ENCODE measurements around the gene WDR4.

WDR4 gene

DNA sequence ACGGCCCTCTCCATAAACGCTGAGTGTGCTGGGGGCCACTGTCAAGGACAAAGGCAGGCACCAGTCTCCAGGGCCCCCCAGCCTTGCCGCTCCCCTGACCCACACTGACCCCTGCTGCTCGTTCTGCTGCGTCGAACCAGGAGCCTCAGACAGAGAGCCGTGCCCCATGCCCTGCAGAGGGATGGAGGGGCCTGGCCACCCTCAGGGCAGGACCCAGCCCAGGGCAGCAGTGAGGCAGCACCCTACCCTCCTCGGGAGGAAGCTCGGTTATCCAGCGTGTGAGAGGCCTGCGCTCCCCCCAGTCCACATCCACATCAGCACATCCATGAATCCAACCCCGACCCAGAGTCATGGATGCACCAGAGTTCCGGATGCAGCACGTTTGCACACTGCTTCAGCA lies 15.1 kb downstream of the WDR4 start:
- DNase-seq (ENCODE audit: extremely low read depth, low read depth): no peak
- TF ChIP-seq, protein P1, sequence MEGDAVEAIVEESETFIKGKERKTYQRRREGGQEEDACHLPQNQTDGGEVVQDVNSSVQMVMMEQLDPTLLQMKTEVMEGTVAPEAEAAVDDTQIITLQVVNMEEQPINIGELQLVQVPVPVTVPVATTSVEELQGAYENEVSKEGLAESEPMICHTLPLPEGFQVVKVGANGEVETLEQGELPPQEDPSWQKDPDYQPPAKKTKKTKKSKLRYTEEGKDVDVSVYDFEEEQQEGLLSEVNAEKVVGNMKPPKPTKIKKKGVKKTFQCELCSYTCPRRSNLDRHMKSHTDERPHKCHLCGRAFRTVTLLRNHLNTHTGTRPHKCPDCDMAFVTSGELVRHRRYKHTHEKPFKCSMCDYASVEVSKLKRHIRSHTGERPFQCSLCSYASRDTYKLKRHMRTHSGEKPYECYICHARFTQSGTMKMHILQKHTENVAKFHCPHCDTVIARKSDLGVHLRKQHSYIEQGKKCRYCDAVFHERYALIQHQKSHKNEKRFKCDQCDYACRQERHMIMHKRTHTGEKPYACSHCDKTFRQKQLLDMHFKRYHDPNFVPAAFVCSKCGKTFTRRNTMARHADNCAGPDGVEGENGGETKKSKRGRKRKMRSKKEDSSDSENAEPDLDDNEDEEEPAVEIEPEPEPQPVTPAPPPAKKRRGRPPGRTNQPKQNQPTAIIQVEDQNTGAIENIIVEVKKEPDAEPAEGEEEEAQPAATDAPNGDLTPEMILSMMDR (IDR thresholded peaks at IDR 0.05; ENCODE audit: low read depth, low read length, missing control alignments): no peak

DNA sequence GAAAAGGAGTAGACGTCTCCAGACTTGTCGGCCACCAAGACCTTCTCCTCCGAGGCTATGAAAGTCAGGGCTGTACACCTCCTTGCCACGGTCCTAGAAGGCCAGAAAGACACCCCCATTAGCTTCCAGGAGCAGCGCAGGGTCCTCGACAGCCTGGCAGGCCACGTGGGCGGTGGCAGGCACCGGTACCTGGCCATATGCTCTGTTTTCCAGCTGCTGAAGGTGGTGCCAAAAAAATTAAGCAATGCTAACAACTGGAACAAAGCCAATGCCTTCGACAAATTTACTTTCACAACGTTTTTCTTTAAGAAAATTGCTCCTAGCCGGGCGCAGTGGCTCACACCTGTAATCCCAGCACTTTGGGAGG lies 15.9 kb downstream of the WDR4 start:
- H3K4me3 ChIP-seq (replicated peaks; ENCODE audit: low read depth, low read length): no peak overlapping the region
- DNase-seq (ENCODE audit: extremely low read depth, low read depth): no peak
- TF ChIP-seq, protein P1 (IDR thresholded peaks at IDR 0.05; ENCODE audit: low read depth, low read length, missing control alignments): no peak

More for the DNA sequence above, 15.1 kb downstream of the WDR4 start:
- H3K4me3 ChIP-seq (replicated peaks; ENCODE audit: low read depth, low read length): no peak overlapping the region

DNA sequence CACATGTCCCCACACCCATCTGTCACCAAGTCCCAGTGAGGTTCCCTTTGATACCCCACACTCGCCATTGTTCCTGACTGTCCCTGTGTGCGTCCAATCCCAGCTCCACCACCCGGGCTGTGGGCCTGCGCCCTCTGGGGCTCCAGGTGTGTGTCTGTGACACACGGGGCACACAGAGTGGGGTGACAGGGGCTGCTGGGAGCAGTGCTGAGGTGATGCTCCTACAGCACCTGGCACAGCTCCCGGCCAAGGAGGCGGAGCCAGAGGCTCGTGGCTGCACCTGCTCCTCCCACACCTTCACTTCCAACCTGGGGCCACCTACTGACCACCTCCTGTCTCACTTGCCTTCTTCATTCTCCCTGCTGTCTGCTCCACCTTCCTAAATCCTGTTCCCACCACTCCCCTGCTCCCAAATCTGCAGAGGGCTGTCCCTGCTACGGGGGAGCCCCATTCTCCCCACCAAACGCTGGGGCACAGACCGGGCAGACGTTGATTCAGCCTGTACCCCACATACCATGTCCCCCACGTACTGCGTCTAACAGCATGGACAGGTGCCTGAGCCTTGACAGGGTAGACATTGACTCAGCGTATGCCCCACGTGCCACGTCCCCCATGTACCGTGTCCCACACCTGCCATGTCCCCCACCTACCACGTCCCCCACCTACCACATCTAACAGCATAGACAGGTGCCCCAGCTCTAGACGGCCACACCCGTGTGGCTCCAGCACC lies 16.4 kb downstream of the WDR4 start:
- TF ChIP-seq, protein P1 (IDR thresholded peaks at IDR 0.05; ENCODE audit: low read depth, low read length, missing control alignments): no peak
- no peak overlapping the region for H3K4me3 ChIP-seq (replicated peaks; ENCODE audit: low read depth, low read length)
- no peak for DNase-seq (ENCODE audit: extremely low read depth, low read depth)

DNA sequence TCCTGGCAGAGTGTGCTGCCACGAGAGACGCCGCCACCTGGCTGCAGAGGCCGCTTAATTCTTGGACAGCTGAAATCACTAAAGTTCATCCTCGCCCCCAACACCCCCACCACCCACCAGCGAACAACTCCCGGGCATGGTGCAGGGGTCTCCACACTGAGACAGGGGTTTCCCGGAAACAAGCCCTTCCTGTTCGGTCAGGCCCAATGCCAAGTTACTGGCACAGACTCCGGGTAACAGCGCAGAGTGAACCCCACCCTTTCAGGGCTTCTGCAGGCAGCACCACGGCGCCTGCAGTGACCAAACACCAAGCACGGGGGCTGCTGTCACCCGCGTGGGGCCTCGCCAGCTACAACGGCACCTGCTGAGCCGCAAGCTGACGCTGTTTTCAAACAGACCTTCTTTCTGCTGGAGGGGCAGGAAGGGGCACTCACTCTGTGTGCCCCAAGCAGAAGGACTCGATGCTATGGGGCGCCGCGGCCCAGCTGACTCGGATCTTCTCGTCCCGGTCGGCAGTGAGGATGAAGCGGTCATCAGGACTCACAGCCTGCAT lies 17.4 kb downstream of the WDR4 start:
- TF ChIP-seq, protein P1 (IDR thresholded peaks at IDR 0.05; ENCODE audit: low read depth, low read length, missing control alignments): no peak
- H3K4me3 ChIP-seq (replicated peaks; ENCODE audit: low read depth, low read length): no peak overlapping the region
- DNase-seq (ENCODE audit: extremely low read depth, low read depth): no peak

DNA sequence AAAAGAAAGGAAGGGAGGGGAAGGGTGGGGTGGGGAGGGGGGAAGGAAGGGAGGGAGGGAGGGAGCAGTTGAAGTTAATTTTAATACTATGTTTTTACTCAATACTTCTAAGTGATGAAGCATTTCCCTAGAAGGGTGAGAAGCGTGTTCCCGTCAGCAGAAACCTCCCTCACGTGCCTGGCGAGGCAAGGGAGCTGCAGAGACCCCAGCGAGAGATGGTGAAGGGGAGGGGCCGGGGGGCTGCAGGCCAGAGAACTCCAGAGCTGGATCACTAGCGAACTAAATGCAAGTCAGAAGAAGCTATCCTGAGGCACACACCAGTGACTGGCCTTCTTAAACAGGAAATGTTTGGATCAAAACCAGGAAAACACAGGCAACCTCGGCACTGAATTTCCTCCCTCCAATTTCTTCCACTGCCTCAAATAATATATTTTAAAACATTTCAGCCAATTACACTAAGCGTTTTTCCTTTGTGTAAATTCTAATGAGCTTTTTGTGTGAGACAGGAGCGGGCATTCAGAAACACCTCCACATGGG lies 18.0 kb downstream of the WDR4 start:
- TF ChIP-seq, protein P1 (IDR thresholded peaks at IDR 0.05; ENCODE audit: low read depth, low read length, missing control alignments): no peak
- no peak overlapping the region for H3K4me3 ChIP-seq (replicated peaks; ENCODE audit: low read depth, low read length)
- DNase-seq (ENCODE audit: extremely low read depth, low read depth): no peak

DNA sequence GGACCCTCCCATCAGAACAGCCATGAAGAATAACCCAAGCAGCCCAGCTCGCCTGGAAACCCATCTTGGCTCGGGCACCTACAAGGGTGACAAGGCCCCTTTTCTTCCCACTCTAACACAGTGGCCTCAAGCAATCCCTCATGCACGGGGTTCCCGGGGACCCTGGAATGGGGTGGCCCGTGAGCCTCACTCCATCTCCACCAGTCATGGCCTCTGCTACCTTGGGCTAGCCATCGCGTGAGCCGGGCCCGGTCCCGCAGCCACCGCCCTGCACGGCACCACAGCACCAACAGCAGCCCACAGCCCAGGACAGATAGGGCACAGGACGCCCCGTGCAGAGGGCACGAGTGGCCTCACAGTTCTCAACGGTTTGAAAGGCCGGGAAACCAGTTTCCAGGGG lies 19.0 kb downstream of the WDR4 start:
- DNase-seq (ENCODE audit: extremely low read depth, low read depth): no peak
- no peak overlapping the region for H3K4me3 ChIP-seq (replicated peaks; ENCODE audit: low read depth, low read length)
- TF ChIP-seq, protein P1 (IDR thresholded peaks at IDR 0.05; ENCODE audit: low read depth, low read length, missing control alignments): no peak

Data from HFF-Myc (cell line).